Retinal pigment epithelial cell (primary cell): ENCODE results near the gene TSPEAR.

Experiments used
- DNase-seq: peaks from one replicate; pipeline ENCODE4 v3.0.0-alpha.2; 2010; ENCODE audit warnings: low read depth
- H3K4me3 ChIP-seq: 2 replicates; pipeline ENCODE4 v1.5.1; 2011; ENCODE audit warnings: mild to moderate bottlenecking, low read length, control low read depth, moderate library complexity
- CTCF ChIP-seq: conservative IDR thresholded peaks from 2 replicates; pipeline ENCODE4 v1.5.1; 2011; ENCODE audit warnings: low read depth, low read length, control low read depth, inconsistent platforms

The TSPEAR gene

GRCh38 chr21:44681861-44682579, 29.4 kb downstream of the TSPEAR start, which contains the start of gene KRTAP12-1:
KRTAP12-1 (minus strand) TSS chr21:44682163; CDS start chr21:44682123, 40 bp downstream.
- DNase-seq: no peak
- no peak within 1 kb of the TSS for H3K4me3 ChIP-seq
- TF ChIP-seq CTCF: no peak

GRCh38 chr21:44681152-44681551, 30.2 kb downstream of the TSPEAR start:
- H3K4me3 ChIP-seq: no peak overlapping the region
- DNase-seq: no peak
- no peak for TF ChIP-seq CTCF

DNA sequence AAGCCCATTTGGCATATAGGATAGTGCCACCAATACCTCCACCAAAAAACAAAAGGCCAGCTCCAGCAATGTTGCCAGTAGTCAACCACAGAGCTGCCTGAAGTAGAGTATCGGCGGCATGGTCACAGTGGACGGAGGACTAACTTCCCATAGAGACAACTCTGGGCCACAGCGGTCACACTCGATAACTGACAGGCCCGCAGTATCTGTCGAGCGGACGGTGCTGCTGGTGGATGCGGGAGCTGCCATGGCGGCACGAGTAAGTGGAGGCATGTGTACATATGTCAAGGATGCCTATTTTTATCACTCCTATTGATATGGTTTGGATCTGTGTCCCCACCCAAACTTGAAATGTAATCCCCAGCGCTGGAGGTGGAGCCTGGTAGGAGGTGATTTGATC, 33.5 kb downstream of the TSPEAR start:
- DNase-seq: no peak
- no peak overlapping the region for H3K4me3 ChIP-seq
- TF ChIP-seq CTCF: no peak

DNA sequence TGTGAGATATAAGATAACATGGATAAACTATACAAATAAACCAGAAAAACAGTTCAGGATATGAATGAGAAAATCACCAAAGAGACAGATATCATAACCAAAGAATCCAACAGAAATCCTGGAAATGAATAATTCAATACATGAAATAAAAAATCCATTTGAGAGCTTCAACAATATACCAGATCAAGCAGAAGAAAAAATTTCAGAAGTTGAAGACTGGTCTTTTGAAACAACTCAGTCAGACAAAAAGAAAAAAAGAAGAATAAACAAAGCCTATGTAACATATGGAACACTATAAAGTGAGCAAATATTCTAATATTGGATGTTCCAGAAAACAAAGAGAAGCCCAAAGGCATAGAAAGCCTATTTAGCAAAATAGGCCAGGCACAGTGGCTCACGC, 39.5 kb downstream of the TSPEAR start:
- H3K4me3 ChIP-seq: no peak overlapping the region
- TF ChIP-seq CTCF: no peak
- no peak for DNase-seq

- no peak for DNase-seq
- no peak overlapping the region for H3K4me3 ChIP-seq
- TF ChIP-seq CTCF: no peak
Observed at GRCh38 chr21:44670642-44671432, 40.5 kb downstream of the TSPEAR start.

DNA sequence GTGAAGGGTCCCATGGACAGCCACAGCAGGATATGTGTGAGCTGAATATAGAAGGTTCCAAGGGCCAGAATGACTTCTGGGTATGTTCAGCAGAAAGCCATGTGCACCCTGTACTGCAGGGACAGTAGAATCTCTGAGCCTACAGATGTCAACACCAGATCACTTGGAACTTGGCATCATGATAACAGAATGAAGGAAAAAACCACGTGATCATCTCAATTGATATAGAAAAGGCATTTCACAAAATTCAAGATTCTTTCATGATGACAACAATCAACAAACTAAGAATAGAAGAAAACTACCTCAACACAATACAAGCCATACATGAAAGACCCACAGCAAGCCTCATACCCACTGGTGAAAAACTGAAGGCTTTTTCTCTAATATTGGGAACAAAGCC, 43.8 kb downstream of the TSPEAR start:
- no peak for DNase-seq
- no peak for TF ChIP-seq CTCF
- no peak overlapping the region for H3K4me3 ChIP-seq
